Keratinocyte (primary cell): Measurements from ENCODE around the gene UQCC2. TPM values are rescaled to one million over a fixed set of nuclear protein-coding genes. Genes with fewer than 3 reads are reported as not detected.
A peak's percentile ranks its signal among the peaks of the same experiment; 100 is the strongest.

Experiments used
- DNase-seq: peaks from one replicate; pipeline ENCODE4 v3.0.0-alpha.2; 2011; ENCODE audit warnings: low read depth, missing footprints, low spot score
- FAIRE-seq: peaks from 2 replicates; lab custom pipeline; 2011; peaks lifted over from hg19 to GRCh38; lab: Jason Lieb, UNC
- H2AFZ ChIP-seq: 2 replicates; pipeline ENCODE4 v1.6.0; 2012; ENCODE audit warnings: low read length, control low read depth, inconsistent platforms; ENCODE audit not compliant: control insufficient read depth
- H3K27ac ChIP-seq: 2 replicates; pipeline ENCODE4 v1.5.1; 2011; ENCODE audit warnings: low read length; ENCODE audit not compliant: control insufficient read depth, insufficient read depth
- H3K27me3 ChIP-seq: 3 replicates; pipeline ENCODE4 v1.6.0; 2011; ENCODE audit warnings: low read length; ENCODE audit not compliant: control insufficient read depth, insufficient read depth; ENCODE audit errors: extremely low read depth
- H3K36me3 ChIP-seq, 2 experiments: 2 replicates in 1 of 2; 3 replicates in 1 of 2; pipeline ENCODE4 v1.5.1; 2011; ENCODE audit warnings: low read length in 2 of 2, mild to moderate bottlenecking in 1 of 2; ENCODE audit not compliant: control insufficient read depth in 2 of 2, insufficient read depth in 2 of 2; ENCODE audit errors: extremely low read depth in 1 of 2
- H3K4me1 ChIP-seq: 3 replicates; pipeline ENCODE4 v1.5.1; 2011; ENCODE audit warnings: low read length; ENCODE audit not compliant: control insufficient read depth, insufficient read depth; ENCODE audit errors: extremely low read depth
- H3K4me2 ChIP-seq: 3 replicates; pipeline ENCODE4 v1.6.0; 2011; ENCODE audit warnings: low read depth, low read length; ENCODE audit not compliant: control insufficient read depth, insufficient read depth; ENCODE audit errors: extremely low read depth
- H3K4me3 ChIP-seq, 3 experiments: fragments of 200-600 bp in 1 of 3; sonication (generic) in 1 of 3; 2 replicates in 2 of 3; 3 replicates in 1 of 3; pipeline ENCODE4 v1.5.1; 2011 to 2016; ENCODE audit warnings: low read length in 3 of 3, mild to moderate bottlenecking in 3 of 3, control low read depth in 2 of 3, inconsistent platforms in 1 of 3, low read depth in 1 of 3, mixed read lengths in 1 of 3, mixed run types in 1 of 3, moderate library complexity in 1 of 3; ENCODE audit not compliant: control insufficient read depth in 2 of 3, insufficient read depth in 2 of 3; ENCODE audit errors: extremely low read depth in 1 of 3
- H3K79me2 ChIP-seq: 2 replicates; pipeline ENCODE4 v1.6.0; 2012; ENCODE audit warnings: low read length; ENCODE audit not compliant: control insufficient read depth, insufficient read depth
- H3K9ac ChIP-seq: 3 replicates; pipeline ENCODE4 v1.6.0; 2011; ENCODE audit warnings: low read length; ENCODE audit not compliant: control insufficient read depth, insufficient read depth; ENCODE audit errors: extremely low read depth
- H3K9me1 ChIP-seq: 3 replicates; pipeline ENCODE4 v1.6.0; 2011; ENCODE audit warnings: low read length; ENCODE audit not compliant: control insufficient read depth, insufficient read depth; ENCODE audit errors: extremely low read depth
- H3K9me3 ChIP-seq: 2 replicates; pipeline ENCODE4 v1.5.1; 2012; ENCODE audit warnings: low read depth, low read length; ENCODE audit not compliant: control insufficient read depth
- H4K20me1 ChIP-seq: 3 replicates; pipeline ENCODE4 v1.6.0; 2011; ENCODE audit warnings: low read length; ENCODE audit not compliant: control insufficient read depth, insufficient read depth; ENCODE audit errors: extremely low read depth
- CTCF ChIP-seq, 3 experiments: IDR thresholded peaks in 1 of 3; conservative IDR thresholded peaks in 1 of 3; optimal IDR thresholded peaks in 1 of 3; 2 replicates in 2 of 3; 3 replicates in 1 of 3; pipeline versions ENCODE3 to v1.5.1; 2011; ENCODE audit warnings: low read length in 3 of 3, mild to moderate bottlenecking in 3 of 3, moderate library complexity in 2 of 3, control low read depth in 1 of 3, inconsistent platforms in 1 of 3; ENCODE audit not compliant: insufficient read depth in 2 of 3; ENCODE audit errors: extremely low read depth in 1 of 3
- EZH2 ChIP-seq: IDR thresholded peaks from one replicate; pipeline ENCODE4 v1.6.1; 2012; ENCODE audit warnings: inconsistent platforms, mild to moderate bottlenecking, low read length, moderate library complexity
- dilution Hi-C: fragments of 300-500 bp; cut with MboI; formaldehyde crosslinking; loops from one replicate; pipeline ENCODE4 v1.7.0; 2020; ENCODE audit warnings: low sequenced_read_pairs; ENCODE audit not compliant: extremely low pct_ligation_motif_present
- polyA plus RNA-seq, 5 experiments: library from polyadenylated mRNA; depleted of rRNA in 3 of 5; stranded (reverse) in 3 of 5; stranded (forward) in 1 of 5; unstranded in 1 of 5; fragments of >200 nt; gene quantifications; 1 replicate in 1 of 5; 2 replicates in 3 of 5; 3 replicates in 1 of 5; pipeline versions ENCODE4 v1.2.1 to v1.2.3, GENCODE V29; 2011 to 2012; ENCODE audit warnings: missing spikeins in 2 of 5, low read depth in 1 of 5, low replicate concordance in 1 of 5

UQCC2 gene
- polyA plus RNA-seq, 1 donor (not counting 4 experiments of a cell fraction or from before 2014, with no cell fraction given) = 76.7 TPM

- Histone ChIP-seq H2AFZ (no peak overlapping the region), H3K27me3 (no peaks in the 10 kb centered on the region), H3K36me3 (peaks cover 17 to 43% of the 10 kb centered on the region in 2 experiments), H3K4me3 (no peak overlapping the region), H3K4me2 (no peak overlapping the region), H3K27ac (peak overlapping the region; percentile 34), H3K79me2 (no peaks in the 10 kb centered on the region), H3K9me3 (no peaks in the 10 kb centered on the region), H3K9me1 (no peaks in the 10 kb centered on the region), H3K9ac (no peak overlapping the region), H4K20me1 (peaks cover 2% of the 10 kb centered on the region), H3K4me1 (peaks cover 41% of the 10 kb centered on the region)
- TF ChIP-seq EZH2 (no peak), CTCF (optimal IDR thresholded peaks at IDR 0.05 in 1 of 3, IDR thresholded peaks at IDR 0.05 in 1 of 3, conservative IDR thresholded peaks at IDR 0.05 in 1 of 3; ENCODE audit: extremely low read depth in 1 of 3, insufficient read depth in 2 of 3, low read length in 3 of 3) (peak in 2 of 3 experiments; percentile 93 to 97)
- no peak for FAIRE-seq
- dilution Hi-C loops = no loop called here
- peak; percentile 61 for DNase-seq
Observed at GRCh38 chr6:33700391-33701050, 11.0 kb downstream of the UQCC2 start.

- FAIRE-seq = no peak
- Histone ChIP-seq H3K36me3 (peaks cover 22 to 51% of the 10 kb centered on the region in 2 experiments), H3K4me3 (no peak overlapping the region), H3K4me2 (no peak overlapping the region), H4K20me1 (peaks cover 6% of the 10 kb centered on the region), H3K27ac (no peak overlapping the region), H3K9me1 (no peaks in the 10 kb centered on the region), H3K9ac (no peak overlapping the region), H3K4me1 (peaks cover 46% of the 10 kb centered on the region), H3K9me3 (no peaks in the 10 kb centered on the region), H3K79me2 (no peaks in the 10 kb centered on the region), H2AFZ (no peak overlapping the region), H3K27me3 (no peaks in the 10 kb centered on the region)
- dilution Hi-C loops = no loop called here
- DNase-seq = no peak
- no peak for TF ChIP-seq CTCF (optimal IDR thresholded peaks at IDR 0.05 in 1 of 3, IDR thresholded peaks at IDR 0.05 in 1 of 3, conservative IDR thresholded peaks at IDR 0.05 in 1 of 3; ENCODE audit: extremely low read depth in 1 of 3, insufficient read depth in 2 of 3, low read length in 3 of 3)
- TF ChIP-seq EZH2 = no peak
Observed at GRCh38 chr6:33699739-33700138, 11.8 kb downstream of the UQCC2 start.
